ENCODE data around the gene LMO7. TPM values are rescaled to one million over a fixed set of nuclear protein-coding genes. Genes with fewer than 3 reads are reported as not detected.
"Not testable (repeated sequence)": the region's sequence is repeated elsewhere in the genome, so short reads cannot be mapped to it uniquely, and the experiment has no call there.

LMO7 gene
- total and polyA plus RNA-seq, 2 of the 13 experiments (the other 11 are each of a cell fraction or from before 2014, with no cell fraction given) = 34.0 to 121 TPM

- intact Hi-C loops (cut with micrococcal nuclease; ENCODE audit: unreplicated experiment) = loop anchor here (5.0 kb wide), 1 partner anchor 96 kb away; no protein-coding TSS in a partner anchor
- H3K4me2 ChIP-seq (ENCODE audit: low read depth, low read length) = peak overlapping the region; percentile 62
- H2AFZ ChIP-seq (ENCODE audit: low read length); ATAC-seq; H4K20me1 ChIP-seq (ENCODE audit: insufficient read depth, low read length); H3K27me3 ChIP-seq (ENCODE audit: control insufficient read depth in 1 of 2, insufficient read depth in 2 of 2, low read length in 2 of 2); H3K9me3 ChIP-seq (ENCODE audit: low read length); CTCF ChIA-PET (ENCODE audit: low intra/inter-chr PET ratio, low total read pairs); DNase-seq (ENCODE audit: low spot score); BruUV-seq (replicated peaks); FAIRE-seq; TF ChIP-seq FOXP1 (IDR thresholded peaks at IDR 0.05): not testable (repeated sequence)
- H3K27ac ChIP-seq (ENCODE audit: extremely low read length, insufficient read depth, low read length) = peak overlapping the region; percentile 86
- H3K79me2 ChIP-seq (ENCODE audit: insufficient read depth, low read length) = peaks cover 75% of the 10 kb centered on the region
- 9% methylated on average over 9 of the region's 9 CpGs for WGBS (ENCODE audit: low lambda C conversion rate)
- H3K4me3 ChIP-seq (replicated peaks in 1 of 3; ENCODE audit: insufficient read depth in 1 of 3, low read depth in 2 of 3, low read length in 3 of 3) = peak overlapping the region in 2 of 3 experiments; percentile 3 to 42; a peak in 2 of 6 replicates
- peaks cover 79% of the 10 kb centered on the region for H3K4me1 ChIP-seq (ENCODE audit: insufficient read depth, low read length)
- POLR2A ChIA-PET = interaction anchor here (6.7 kb wide), 1 partner anchor 31 kb away, joined by 78 read pairs; no protein-coding TSS in a partner anchor
- peak overlapping the region; percentile 42 for H3K9ac ChIP-seq (ENCODE audit: insufficient read depth, low read depth, low read length)
- H3K36me3 ChIP-seq (replicated peaks in 1 of 2; ENCODE audit: control insufficient read depth in 1 of 2, insufficient read depth in 2 of 2, low read length in 2 of 2) = peaks cover 4 to 31% of the 10 kb centered on the region in 2 experiments
- in situ Hi-C loops (cut with HindIII; ENCODE audit: extremely low pct_ligation_motif_present, low pct_unique_long_range_greater_than_20kb) = loop anchor here (10.0 kb wide), 1 partner anchor 98 kb away; no protein-coding TSS in a partner anchor
- TF ChIP-seq CEBPG (CRISPR knock-in tag; IDR thresholded peaks at IDR 0.05) = peak; percentile 74
- 0 out of 2 replicates have a peak, but pooled peaks have one; percentile 0 for TF ChIP-seq NCOR1 (IDR thresholded peaks at IDR 0.05; ENCODE audit: borderline replicate concordance, low read length)
- 0 out of 2 replicates have a peak, but pooled peaks have one; percentile 41 for TF ChIP-seq CHD4 (IDR thresholded peaks at IDR 0.05; ENCODE audit: borderline replicate concordance, low read length)
- TF ChIP-seq FOXP1 (CRISPR knock-in tag; IDR thresholded peaks at IDR 0.05) = peak; percentile 78
- TF ChIP-seq GFI1 (CRISPR knock-in tag; IDR thresholded peaks at IDR 0.05; ENCODE audit: borderline replicate concordance) = 0 out of 2 replicates have a peak, but pooled peaks have one; percentile 48
- TF ChIP-seq, protein P1, sequence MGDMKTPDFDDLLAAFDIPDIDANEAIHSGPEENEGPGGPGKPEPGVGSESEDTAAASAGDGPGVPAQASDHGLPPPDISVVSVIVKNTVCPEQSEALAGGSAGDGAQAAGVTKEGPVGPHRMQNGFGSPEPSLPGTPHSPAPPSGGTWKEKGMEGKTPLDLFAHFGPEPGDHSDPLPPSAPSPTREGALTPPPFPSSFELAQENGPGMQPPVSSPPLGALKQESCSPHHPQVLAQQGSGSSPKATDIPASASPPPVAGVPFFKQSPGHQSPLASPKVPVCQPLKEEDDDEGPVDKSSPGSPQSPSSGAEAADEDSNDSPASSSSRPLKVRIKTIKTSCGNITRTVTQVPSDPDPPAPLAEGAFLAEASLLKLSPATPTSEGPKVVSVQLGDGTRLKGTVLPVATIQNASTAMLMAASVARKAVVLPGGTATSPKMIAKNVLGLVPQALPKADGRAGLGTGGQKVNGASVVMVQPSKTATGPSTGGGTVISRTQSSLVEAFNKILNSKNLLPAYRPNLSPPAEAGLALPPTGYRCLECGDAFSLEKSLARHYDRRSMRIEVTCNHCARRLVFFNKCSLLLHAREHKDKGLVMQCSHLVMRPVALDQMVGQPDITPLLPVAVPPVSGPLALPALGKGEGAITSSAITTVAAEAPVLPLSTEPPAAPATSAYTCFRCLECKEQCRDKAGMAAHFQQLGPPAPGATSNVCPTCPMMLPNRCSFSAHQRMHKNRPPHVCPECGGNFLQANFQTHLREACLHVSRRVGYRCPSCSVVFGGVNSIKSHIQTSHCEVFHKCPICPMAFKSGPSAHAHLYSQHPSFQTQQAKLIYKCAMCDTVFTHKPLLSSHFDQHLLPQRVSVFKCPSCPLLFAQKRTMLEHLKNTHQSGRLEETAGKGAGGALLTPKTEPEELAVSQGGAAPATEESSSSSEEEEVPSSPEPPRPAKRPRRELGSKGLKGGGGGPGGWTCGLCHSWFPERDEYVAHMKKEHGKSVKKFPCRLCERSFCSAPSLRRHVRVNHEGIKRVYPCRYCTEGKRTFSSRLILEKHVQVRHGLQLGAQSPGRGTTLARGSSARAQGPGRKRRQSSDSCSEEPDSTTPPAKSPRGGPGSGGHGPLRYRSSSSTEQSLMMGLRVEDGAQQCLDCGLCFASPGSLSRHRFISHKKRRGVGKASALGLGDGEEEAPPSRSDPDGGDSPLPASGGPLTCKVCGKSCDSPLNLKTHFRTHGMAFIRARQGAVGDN (CRISPR knock-in tag; IDR thresholded peaks at IDR 0.05) = peak; percentile 47
- TF ChIP-seq, protein P2, sequence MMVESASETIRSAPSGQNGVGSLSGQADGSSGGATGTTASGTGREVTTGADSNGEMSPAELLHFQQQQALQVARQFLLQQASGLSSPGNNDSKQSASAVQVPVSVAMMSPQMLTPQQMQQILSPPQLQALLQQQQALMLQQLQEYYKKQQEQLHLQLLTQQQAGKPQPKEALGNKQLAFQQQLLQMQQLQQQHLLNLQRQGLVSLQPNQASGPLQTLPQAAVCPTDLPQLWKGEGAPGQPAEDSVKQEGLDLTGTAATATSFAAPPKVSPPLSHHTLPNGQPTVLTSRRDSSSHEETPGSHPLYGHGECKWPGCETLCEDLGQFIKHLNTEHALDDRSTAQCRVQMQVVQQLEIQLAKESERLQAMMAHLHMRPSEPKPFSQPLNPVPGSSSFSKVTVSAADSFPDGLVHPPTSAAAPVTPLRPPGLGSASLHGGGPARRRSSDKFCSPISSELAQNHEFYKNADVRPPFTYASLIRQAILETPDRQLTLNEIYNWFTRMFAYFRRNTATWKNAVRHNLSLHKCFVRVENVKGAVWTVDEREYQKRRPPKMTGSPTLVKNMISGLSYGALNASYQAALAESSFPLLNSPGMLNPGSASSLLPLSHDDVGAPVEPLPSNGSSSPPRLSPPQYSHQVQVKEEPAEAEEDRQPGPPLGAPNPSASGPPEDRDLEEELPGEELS (CRISPR knock-in tag; IDR thresholded peaks at IDR 0.05) = peak; percentile 47; the same call in 1 of the 2 replicates
- peak; percentile 38 for TF ChIP-seq TEAD3 (CRISPR knock-in tag; optimal IDR thresholded peaks at IDR 0.05; ENCODE audit: borderline replicate concordance)
- TF ChIP-seq THAP11 (CRISPR knock-in tag; IDR thresholded peaks at IDR 0.05) = 0 out of 2 replicates have a peak, but pooled peaks have one; percentile 6
- TF ChIP-seq ZNF12 (CRISPR knock-in tag; IDR thresholded peaks at IDR 0.05) = 0 out of 2 replicates have a peak, but pooled peaks have one; percentile 17
- peak; percentile 94 for TF ChIP-seq ZMYM3 (CRISPR knock-in tag; IDR thresholded peaks at IDR 0.05)
These were observed 157.0 kb downstream of the LMO7 start for GRCh38 chr13:75793188-75793567.

Data from HepG2 (cell line).